Activated T-cell treated with anti-CD3 and anti-CD28 coated beads, Interleukin-2, amount 50 U/mL, for 24 hours (primary cell): ENCODE results near the gene DNAAF8.

Experiments used
- DNase-seq: peaks from one replicate; pipeline ENCODE4 v3.0.0-alpha.2; 2020
- H3K27ac Mint-ChIP-seq: 2 replicates; pipeline ENCODE4 v1.8.0; 2020; ENCODE audit warnings: mild to moderate bottlenecking, mixed read lengths
- H3K27me3 Mint-ChIP-seq: 2 replicates; pipeline ENCODE4 v1.8.0; 2020; ENCODE audit warnings: mixed read lengths
- H3K36me3 Mint-ChIP-seq: 2 replicates; pipeline ENCODE4 v1.8.0; 2020; ENCODE audit warnings: low read depth, mixed read lengths
- H3K4me1 Mint-ChIP-seq: 2 replicates; pipeline ENCODE4 v1.8.0; 2020; ENCODE audit warnings: low read depth, mixed read lengths
- H3K4me3 Mint-ChIP-seq: 2 replicates; pipeline ENCODE4 v1.8.0; 2020; ENCODE audit warnings: mild to moderate bottlenecking, moderate library complexity, mixed read lengths
- H3K9me3 Mint-ChIP-seq: 2 replicates; pipeline ENCODE4 v1.8.0; 2020; ENCODE audit warnings: mixed read lengths

Gene DNAAF8

GRCh38 chr16:4787627-4788482 lies 53.5 kb downstream of the DNAAF8 start, which contains the start of gene SEPTIN12:
SEPTIN12 (minus strand) TSS chr16:4788345; CDS start chr16:4787645, 700 bp downstream.
- no peak within 1 kb of the TSS for H3K27ac Mint-ChIP-seq

GRCh38 chr16:4788489-4788889 lies 54.2 kb downstream of the DNAAF8 start:
- Mint-ChIP-seq H3K36me3 (no peaks in the 10 kb centered on the region), H3K27ac (no peak overlapping the region), H3K9me3 (no peaks in the 10 kb centered on the region), H3K27me3 (no peaks in the 10 kb centered on the region), H3K4me1 (no peaks in the 10 kb centered on the region), H3K4me3 (no peak overlapping the region)
- DNase-seq = no peak

More at GRCh38 chr16:4787627-4788482, 53.5 kb downstream of the DNAAF8 start, which contains the start of gene SEPTIN12:
- H3K36me3 Mint-ChIP-seq = no peaks in the 10 kb centered on the region
- H3K4me3 Mint-ChIP-seq = no peak within 1 kb of the TSS
- no peaks in the 10 kb centered on the region for H3K27me3 Mint-ChIP-seq
- H3K4me1 Mint-ChIP-seq = no peaks in the 10 kb centered on the region
- H3K9me3 Mint-ChIP-seq = no peaks in the 10 kb centered on the region
- DNase-seq = no peak

DNA sequence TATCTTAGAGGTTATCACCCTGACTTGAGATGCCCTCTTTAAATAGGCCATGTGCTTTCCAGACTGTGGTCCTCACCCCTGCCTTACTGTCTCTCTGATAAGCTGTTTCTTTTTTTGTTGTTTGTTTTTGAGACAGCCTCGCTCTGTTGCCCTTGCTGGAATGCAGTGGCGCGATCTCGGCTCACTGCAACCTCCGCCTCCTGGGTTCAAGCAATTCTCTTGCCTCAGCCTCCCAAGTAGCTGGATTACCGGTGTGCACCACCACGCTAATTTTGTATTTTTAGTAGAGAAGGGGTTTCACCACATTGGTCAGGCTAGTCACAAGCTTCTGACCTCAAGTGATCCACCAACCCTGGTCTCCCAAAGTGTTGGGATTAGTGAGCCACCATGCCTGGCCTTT lies 54.6 kb downstream of the DNAAF8 start:
- DNase-seq = no peak
- Mint-ChIP-seq H3K27me3 (no peaks in the 10 kb centered on the region), H3K27ac (no peak overlapping the region), H3K4me3 (no peak overlapping the region), H3K4me1 (no peaks in the 10 kb centered on the region), H3K36me3 (no peaks in the 10 kb centered on the region), H3K9me3 (no peaks in the 10 kb centered on the region)

GRCh38 chr16:4790261-4790660 lies 55.9 kb downstream of the DNAAF8 start:
- no peak for DNase-seq
- Mint-ChIP-seq H3K27ac (no peak overlapping the region), H3K9me3 (no peaks in the 10 kb centered on the region), H3K4me1 (no peaks in the 10 kb centered on the region), H3K36me3 (no peaks in the 10 kb centered on the region), H3K27me3 (no peaks in the 10 kb centered on the region), H3K4me3 (no peak overlapping the region)

DNA sequence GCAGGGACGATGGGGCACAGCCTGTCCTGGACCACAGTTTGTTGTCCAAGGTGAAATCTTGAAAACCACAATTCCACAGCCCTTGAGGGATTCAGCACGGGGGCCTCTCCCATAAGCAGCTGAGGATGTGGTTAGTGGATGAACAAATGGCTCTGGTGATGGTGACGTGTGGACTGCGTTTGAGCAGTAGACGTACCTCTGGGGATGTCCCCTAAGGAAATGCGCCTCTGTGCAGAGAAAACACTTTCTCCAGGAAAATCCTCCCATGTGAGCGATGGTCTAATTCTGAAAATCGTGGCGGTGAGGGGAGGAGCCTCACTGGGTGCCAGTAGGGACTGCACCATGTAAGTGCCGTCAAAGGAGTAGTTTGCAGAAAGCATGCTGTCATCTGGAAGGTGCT lies 56.5 kb downstream of the DNAAF8 start:
- Mint-ChIP-seq H3K9me3 (no peaks in the 10 kb centered on the region), H3K36me3 (no peaks in the 10 kb centered on the region), H3K27ac (no peak overlapping the region), H3K27me3 (no peaks in the 10 kb centered on the region), H3K4me1 (no peaks in the 10 kb centered on the region), H3K4me3 (no peak overlapping the region)
- no peak for DNase-seq

GRCh38 chr16:4792951-4793513 lies 58.7 kb downstream of the DNAAF8 start:
- Mint-ChIP-seq H3K27ac (no peak overlapping the region), H3K27me3 (no peaks in the 10 kb centered on the region)

DNA sequence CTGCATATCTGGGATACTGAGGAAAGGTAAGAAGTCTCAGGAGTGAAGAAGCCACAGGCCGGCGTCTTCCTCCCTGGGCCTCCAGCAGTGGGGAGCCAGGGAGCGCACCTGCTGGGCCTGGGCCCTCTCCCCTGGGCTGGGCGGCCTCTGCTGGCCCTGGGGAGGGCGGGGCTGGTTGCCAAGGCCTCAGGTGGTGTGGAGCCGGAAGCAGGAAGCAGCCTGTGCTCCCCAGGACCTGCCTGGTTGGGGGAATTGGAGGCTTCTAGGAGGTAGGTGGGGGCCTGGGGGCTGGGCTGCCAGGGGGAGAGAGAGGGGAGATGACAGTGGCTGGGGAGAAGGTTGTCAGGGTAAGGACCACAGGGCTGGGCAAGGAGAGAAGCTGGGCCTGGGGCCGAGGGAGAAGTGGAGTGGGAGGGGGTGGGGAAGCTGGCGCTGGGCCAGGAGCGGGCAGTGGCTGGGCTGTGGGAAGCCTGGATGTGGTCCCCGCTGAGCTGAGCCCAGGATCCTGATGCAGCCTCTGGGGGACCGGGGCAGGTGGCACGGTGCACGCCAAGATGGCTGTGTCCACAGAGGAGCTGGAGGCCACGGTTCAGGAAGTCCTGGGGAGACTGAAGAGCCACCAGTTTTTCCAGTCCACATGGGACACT lies 61.0 kb downstream of the DNAAF8 start, which contains the start of gene SMIM22:
Gene SMIM22, plus strand, starts transcription at position 189 of the 647 bp plus-strand sequence. Its CDS starts 366 bp downstream, at position 555.
- H3K4me3 Mint-ChIP-seq = no peak within 1 kb of the TSS
- DNase-seq = no peak
- no peaks in the 10 kb centered on the region for H3K9me3 Mint-ChIP-seq
- H3K27ac Mint-ChIP-seq = no peak within 1 kb of the TSS
- H3K36me3 Mint-ChIP-seq = no peaks in the 10 kb centered on the region
- H3K27me3 Mint-ChIP-seq = no peaks in the 10 kb centered on the region
- no peaks in the 10 kb centered on the region for H3K4me1 Mint-ChIP-seq

More at GRCh38 chr16:4792951-4793513, 58.7 kb downstream of the DNAAF8 start:
- Mint-ChIP-seq H3K4me1 (no peaks in the 10 kb centered on the region), H3K9me3 (no peaks in the 10 kb centered on the region), H3K36me3 (no peaks in the 10 kb centered on the region), H3K4me3 (no peak overlapping the region)
- no peak for DNase-seq

- no peaks in the 10 kb centered on the region for H3K36me3 Mint-ChIP-seq
- H3K27ac Mint-ChIP-seq = no peak overlapping the region
- H3K27me3 Mint-ChIP-seq = no peaks in the 10 kb centered on the region
- H3K4me1 Mint-ChIP-seq = peaks cover 3% of the 10 kb centered on the region
- no peak for DNase-seq
- no peak overlapping the region for H3K4me3 Mint-ChIP-seq
- no peaks in the 10 kb centered on the region for H3K9me3 Mint-ChIP-seq
Measured at GRCh38 chr16:4795828-4796572, 61.7 kb downstream of the DNAAF8 start.

- H3K4me3 Mint-ChIP-seq = no peak overlapping the region
- DNase-seq = no peak
- no peaks in the 10 kb centered on the region for H3K27me3 Mint-ChIP-seq
- peaks cover 8% of the 10 kb centered on the region for H3K4me1 Mint-ChIP-seq
- H3K9me3 Mint-ChIP-seq = no peaks in the 10 kb centered on the region
- H3K27ac Mint-ChIP-seq = no peak overlapping the region
- H3K36me3 Mint-ChIP-seq = no peaks in the 10 kb centered on the region
Measured at GRCh38 chr16:4796982-4797804, 62.9 kb downstream of the DNAAF8 start.

DNA sequence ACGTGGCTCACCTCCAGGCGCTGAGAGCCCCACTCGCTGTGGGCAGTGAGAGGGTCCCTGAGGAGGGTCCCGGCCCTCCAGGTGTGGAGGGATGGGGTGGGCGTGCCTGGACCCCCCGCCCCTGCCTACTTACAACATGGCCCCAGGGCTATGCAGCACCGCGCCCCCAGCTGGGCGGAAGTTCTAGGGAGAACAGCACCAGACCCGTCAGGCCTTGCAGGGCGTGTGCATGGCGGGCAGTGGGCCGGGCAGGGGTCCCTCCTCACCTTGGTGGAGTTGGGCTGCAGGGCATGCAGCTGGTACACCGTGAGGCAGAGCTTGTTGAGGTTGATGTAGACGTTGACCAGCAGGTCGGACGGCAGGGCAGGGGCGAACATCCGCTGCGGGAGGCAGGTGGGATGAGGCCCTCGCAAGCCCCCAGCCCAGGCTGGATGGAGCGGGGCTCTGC lies 63.5 kb downstream of the DNAAF8 start:
- Mint-ChIP-seq H3K4me3 (no peak overlapping the region), H3K27ac (no peak overlapping the region), H3K27me3 (no peaks in the 10 kb centered on the region), H3K36me3 (no peaks in the 10 kb centered on the region), H3K9me3 (no peaks in the 10 kb centered on the region), H3K4me1 (peaks cover 8% of the 10 kb centered on the region)
- DNase-seq = no peak

GRCh38 chr16:4798456-4798855 lies 64.1 kb downstream of the DNAAF8 start:
- no peak for DNase-seq
- no peak overlapping the region for H3K27ac Mint-ChIP-seq
- no peaks in the 10 kb centered on the region for H3K27me3 Mint-ChIP-seq
- H3K4me1 Mint-ChIP-seq = peaks cover 14% of the 10 kb centered on the region
- H3K36me3 Mint-ChIP-seq = no peaks in the 10 kb centered on the region
- no peak overlapping the region for H3K4me3 Mint-ChIP-seq
- no peaks in the 10 kb centered on the region for H3K9me3 Mint-ChIP-seq
